Epithelial cell of proximal tubule (primary cell): ENCODE measurements around the gene KCNT1. TPM values are rescaled to one million over a fixed set of nuclear protein-coding genes. Genes with fewer than 3 reads are reported as not detected.

ENCODE experiments used
- DNase-seq: peaks from one replicate; pipeline ENCODE4 v3.0.0-alpha.2; 2011; ENCODE audit warnings: low read depth
- H3K4me3 ChIP-seq: 2 replicates; pipeline ENCODE4 v1.5.1; 2011; ENCODE audit warnings: low read depth, mild to moderate bottlenecking, low read length
- CTCF ChIP-seq: conservative IDR thresholded peaks from 2 replicates; pipeline ENCODE4 v1.5.1; 2012; ENCODE audit warnings: low read depth, mild to moderate bottlenecking, low read length
- total RNA-seq: library from RNA; depleted of rRNA; stranded (reverse); fragments of >200 nt; gene quantifications from 2 replicates; pipeline ENCODE4 v1.2.3, GENCODE V29; 2015

KCNT1 gene
- total RNA-seq, 1 donor from 2014 or later: not detected

- DNase-seq: no peak
- no peak for TF ChIP-seq CTCF
These were observed 73.0 kb downstream of the KCNT1 start for GRCh38 chr9:135774794-135775525.

GRCh38 chr9:135775911-135776310 is 73.9 kb downstream of the KCNT1 start:
- DNase-seq: no peak
- no peak overlapping the region for H3K4me3 ChIP-seq
- TF ChIP-seq CTCF: no peak

More at GRCh38 chr9:135774794-135775525, 73.0 kb downstream of the KCNT1 start:
- H3K4me3 ChIP-seq: no peak overlapping the region

GRCh38 chr9:135776893-135777622 is 75.1 kb downstream of the KCNT1 start:
- DNase-seq: no peak

GRCh38 chr9:135777623-135778177 is 75.7 kb downstream of the KCNT1 start:
- no peak for TF ChIP-seq CTCF
- no peak overlapping the region for H3K4me3 ChIP-seq
- no peak for DNase-seq

More at GRCh38 chr9:135776893-135777622, 75.1 kb downstream of the KCNT1 start:
- no peak overlapping the region for H3K4me3 ChIP-seq
- no peak for TF ChIP-seq CTCF

- H3K4me3 ChIP-seq: no peak overlapping the region
- TF ChIP-seq CTCF: no peak
- DNase-seq: no peak
These were observed 76.4 kb downstream of the KCNT1 start for GRCh38 chr9:135778421-135778820.

GRCh38 chr9:135779571-135779970 is 77.6 kb downstream of the KCNT1 start:
- TF ChIP-seq CTCF: no peak
- H3K4me3 ChIP-seq: no peak overlapping the region
- DNase-seq: no peak

- no peak overlapping the region for H3K4me3 ChIP-seq
- no peak for TF ChIP-seq CTCF
- no peak for DNase-seq
These were observed 78.1 kb downstream of the KCNT1 start for GRCh38 chr9:135780086-135780485.
